ENCODE results near the gene YWHAE.
"Not testable (repeated sequence)": the region's sequence is repeated elsewhere in the genome, so short reads cannot be mapped to it uniquely, and the experiment has no call there.

YWHAE gene

DNA sequence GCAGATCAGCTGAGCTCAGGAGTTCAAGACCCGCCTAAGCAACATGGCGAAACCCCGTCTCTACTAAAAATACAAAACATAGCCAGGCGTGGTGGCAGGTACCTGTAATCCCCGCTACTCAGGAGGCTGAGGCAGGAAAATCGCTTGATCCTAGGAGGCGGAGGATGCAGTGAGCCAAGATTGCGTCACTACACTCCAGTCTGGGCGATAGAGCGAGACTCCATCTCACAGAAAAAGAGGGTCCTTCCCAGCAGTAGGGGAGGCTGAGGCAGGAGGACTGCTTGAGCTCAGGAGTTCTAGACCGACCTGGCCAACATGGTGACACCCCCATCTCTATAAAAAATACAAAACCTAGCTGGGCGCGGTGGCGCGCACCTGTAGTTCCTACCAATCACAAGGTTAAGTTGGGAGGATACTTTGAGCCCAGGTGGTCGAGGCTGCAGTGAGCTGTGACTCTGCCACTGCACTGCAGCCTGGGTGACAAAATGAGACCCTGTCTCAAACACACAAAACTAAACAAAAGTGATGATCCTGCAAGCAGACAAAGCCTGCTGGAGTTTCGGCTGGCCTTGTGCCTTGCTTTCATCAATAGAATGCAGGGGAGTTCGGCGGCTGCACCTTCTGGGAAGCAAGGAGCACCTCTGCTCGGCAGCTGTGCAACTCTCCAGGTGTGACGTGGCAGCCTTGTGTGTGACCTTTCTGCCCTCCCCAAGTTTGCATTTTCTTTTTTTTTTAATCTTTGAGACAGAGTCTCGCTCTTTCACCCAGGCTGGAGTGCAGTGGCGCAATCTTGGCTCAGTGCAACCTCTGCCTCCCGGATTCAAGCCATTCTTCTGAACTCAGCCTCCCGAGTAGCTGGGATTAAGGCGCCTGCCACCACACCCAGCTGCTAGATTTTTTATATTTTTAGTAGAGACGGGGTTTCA, 12.4 kb upstream of the YWHAE start:
- no peak for DNase-seq

DNA sequence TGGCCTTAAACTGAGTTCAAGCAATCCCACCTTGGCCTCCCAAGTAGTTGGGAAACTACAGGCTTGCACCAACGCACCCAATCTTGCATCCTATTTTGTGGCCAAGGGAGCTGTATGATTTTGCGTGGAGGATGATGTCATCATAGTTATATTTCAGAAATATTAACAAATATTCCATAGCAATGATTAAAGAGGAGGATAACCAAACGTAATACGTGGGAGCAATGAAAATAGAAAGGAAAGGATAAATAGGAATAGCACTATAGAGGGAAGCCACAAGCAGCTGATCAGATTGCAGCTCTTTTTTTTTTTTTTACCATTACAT, 2.2 kb upstream of the YWHAE start:
- DNase-seq: no peak

DNA sequence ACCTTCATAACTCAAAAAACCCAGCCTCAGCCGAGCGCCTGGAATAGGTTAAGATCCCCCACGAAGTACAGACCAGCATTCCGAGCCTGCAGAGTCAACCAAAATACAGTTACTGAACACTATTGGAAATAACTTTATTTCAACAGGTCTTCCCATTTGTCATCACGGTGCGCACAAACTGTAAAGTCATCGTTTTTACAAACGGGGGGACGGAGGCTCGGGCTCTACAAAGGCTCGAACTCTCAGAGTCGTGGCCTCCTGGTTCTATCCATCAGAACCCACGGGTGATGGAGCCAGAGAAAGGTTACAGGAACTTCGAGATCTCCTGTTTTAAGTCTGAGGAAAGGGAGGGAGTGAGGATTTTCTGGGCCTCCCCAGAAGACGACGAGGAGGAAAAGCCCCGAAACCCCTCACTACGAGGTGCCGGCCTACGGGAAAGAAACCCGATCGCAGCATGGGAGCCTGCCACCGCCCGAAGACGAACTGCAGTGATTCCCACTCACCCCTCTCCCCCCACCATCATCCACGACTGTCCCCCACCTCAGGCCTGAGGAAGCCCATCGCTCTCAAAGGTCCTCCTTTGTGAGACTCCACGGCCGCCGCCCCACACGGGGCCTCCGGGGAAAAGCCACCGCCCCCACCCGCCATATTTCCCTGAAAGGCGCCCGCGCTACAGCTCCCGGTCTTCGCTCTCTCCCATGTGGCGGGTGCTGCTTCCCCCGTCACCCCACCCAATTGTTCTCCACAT, 917 bp downstream of the YWHAE start:
- DNase-seq: no peak

DNA sequence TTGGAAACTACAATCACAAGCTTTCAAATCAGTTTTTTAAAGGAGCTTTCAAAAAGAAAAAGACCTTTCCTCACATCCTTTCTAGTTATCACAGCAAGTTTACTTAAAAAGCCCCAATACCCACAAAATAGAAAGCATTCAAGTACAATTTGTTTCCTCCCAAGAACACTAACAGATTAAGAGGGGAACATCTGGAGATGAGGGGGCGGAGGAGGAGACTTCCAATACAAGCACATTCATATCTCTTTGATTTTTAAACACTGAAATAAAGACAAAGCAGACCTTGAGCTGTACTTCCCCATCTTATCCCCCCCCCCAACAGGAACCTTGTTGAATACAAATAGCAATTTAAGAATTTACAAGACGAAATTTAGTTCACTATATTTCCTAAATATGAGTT, 2.0 kb downstream of the YWHAE start:
- no peak for DNase-seq

DNA sequence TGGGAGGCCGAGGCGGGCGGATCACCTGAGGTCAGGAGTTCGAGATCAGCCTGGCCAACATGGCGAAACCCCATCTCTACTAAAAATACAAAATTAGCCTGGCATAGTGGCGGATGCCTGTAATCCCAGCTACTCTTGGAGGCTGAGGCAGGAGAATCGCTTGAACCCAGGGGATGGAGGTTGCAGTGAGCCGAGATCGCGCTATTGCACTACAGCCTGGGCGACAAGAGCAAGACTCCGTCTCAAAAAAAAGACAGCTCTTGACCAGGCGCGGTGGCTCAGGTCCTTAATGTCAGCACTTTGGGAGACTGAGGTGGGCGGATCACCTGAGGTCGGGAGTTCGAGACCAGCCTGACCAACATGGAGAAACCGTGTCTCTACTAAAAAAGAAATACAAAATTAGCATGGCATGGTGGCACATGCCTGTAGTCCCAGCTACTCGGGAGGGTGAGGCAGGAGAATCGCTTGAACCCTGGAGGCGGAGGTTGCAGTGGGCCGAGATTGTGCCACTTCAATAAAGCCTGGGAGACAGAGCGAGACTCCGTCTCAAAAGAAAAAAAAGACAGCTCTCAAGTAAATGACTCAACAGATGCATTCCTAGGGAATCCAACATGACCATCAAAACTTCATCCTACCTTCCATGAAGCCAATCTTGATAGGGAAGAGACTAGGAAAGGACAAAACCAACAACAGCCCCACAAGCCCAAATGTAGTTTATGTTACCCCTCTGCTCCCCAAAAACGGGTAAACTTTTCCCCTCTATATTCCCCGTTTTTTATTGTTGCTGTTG, 4.0 kb downstream of the YWHAE start:
- DNase-seq: not testable (repeated sequence)

DNA sequence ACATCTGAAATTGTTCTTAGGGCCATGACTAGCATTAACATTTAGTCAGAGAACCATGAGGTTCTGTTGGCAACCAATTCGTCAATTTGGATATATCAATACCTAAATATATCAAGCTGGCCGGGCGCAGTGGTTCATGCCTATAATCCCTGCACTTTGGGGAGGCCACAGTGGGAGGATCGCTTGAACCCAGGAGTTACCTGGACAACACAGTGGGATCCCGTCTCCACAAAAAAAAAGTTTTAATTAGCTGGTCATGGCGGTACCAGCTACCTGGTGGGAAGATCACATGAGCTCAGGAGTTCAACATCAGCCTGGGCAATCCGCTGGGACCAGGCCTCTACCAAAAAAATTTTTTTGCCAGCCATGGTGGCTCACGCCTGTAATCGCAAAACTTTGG, 8.4 kb downstream of the YWHAE start:
- no peak for DNase-seq

DNA sequence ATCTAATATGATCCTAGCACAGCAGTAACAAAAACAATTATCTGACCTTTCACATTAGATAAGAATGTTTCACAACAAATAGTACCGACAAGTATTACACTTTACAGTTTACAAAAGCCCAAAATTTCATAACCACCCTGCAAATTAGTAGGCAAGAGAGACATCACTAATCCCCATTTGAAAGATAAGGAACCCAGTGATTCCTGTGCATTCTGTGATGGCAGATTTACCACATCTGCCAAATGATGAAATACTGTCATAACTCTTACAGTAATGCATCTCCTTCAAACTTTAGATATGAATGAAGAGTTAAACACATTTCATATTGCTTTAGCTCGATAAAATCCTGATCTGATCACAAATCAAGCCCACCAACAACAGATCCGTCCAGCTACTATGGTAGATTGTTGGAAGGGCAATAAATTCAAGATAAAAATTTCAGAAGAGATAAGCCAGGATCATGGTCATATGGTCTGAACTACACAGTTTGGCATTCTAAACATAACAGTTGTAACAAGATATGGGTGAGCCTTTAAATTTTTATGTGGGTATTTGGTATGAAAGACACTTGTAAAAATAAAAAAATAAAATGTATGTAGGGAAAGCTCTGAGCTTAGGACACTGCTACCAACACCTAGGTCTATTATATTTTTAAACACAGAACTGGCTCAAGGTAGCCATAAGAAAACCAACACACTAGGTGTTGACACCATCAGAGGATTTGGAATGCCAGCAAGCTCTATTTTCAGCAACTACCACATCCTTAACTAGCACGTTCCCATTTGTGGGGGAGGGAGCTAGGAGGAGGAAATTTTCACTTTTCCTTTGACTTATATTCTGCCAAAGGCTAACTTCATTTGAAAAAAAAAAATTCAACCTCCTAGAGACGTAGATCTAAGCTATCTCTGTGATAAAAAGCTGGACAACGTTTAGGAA, 9.3 kb downstream of the YWHAE start:
- no peak for DNase-seq

DNA sequence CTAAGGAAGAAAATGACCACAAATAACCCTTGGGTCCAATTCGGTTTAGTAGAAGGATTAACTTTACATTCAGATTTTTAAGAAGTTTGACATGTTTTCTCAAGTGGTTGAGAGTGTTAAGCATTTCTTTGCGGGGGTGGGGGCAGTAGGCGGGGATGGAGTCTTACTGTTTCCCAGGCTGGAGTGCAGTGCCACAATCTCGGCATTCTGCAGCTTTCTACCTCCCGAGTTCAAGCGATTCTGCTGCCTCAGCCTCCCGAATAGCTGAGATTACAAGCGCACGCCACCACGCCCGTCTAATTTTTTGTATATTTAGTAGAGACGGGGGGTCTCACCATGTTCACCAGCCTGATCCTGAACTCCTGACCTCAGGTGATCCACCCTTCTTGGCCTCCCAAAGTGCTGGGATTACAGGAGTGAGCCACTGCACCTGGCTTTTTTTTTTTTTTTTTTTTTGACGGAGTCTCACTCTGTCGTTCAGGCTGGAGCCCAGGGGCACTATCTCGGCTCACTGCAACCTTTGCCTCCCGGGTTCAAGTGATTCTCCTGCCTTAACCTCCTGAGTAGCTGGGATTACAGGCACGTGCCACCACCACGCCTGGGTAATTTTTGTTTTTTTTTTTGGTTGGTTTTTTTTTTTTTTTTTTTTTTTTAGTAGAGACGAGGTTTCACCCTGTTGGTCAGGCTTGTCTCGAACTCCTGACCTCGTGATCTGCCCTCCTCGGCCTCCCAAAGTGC, 12.4 kb downstream of the YWHAE start:
- DNase-seq: not testable (repeated sequence)

DNA sequence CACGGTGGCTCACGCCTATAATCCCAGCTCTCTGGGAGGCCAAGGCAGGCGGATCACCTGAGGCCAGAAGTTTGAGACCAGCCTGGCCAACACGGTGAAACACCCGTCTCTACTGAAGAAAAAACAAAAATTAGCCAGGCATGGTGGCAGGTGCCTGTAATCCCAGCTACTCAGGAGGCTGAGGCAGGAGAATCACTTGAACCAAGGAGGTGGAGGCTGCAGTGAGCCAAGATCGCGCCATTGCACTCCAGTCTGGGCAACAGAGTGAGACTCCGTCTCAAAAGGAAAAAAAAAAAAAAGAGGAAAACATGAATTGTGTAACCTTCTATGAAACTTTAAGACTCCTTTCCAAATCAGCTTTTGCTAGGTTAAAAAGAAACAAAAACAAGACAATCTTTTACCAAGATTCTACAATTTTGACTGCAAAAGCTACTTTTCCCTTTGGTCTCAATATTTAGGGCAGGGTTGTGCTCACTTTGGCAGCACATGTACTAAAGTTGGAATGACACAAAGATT, 13.3 kb downstream of the YWHAE start:
- DNase-seq: not testable (repeated sequence)

DNA sequence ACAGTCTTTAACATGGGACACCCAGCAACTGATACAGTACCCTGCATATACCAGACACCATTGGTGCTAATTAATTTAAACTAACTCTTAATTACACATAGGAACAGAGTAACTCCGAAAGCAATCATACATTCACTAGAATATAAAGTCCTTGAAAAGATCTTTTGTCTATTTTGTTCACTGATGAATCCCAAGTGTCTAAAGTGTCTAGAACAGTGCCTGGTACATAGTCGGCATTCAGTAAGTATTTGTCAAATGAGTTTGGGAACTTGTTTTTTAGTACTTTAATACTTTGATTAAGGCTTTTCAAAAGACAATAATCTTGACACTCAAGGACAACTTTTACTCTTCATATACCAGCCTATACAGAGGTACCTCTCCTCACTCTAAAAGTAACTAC, 13.8 kb downstream of the YWHAE start:
- no peak for DNase-seq

DNA sequence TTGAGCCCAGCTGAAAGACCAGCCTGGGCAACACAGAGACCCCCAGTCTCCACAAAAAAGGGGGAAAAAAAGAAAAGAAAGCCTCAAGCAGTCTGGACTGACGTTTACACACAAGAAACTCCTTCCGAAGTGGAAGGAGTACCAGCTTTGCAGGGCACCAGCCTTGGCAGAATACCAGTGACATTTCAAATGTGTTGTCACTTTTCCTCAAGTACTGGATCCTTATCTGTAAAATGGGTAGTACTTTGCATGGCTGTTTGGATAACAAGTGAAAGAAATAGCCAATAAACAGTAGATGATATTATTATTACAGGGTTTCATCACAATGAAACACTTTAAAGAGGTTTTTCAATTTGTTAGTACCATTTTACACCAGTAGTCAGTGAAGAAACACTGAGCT, 14.2 kb downstream of the YWHAE start:
- no peak for DNase-seq

DNA sequence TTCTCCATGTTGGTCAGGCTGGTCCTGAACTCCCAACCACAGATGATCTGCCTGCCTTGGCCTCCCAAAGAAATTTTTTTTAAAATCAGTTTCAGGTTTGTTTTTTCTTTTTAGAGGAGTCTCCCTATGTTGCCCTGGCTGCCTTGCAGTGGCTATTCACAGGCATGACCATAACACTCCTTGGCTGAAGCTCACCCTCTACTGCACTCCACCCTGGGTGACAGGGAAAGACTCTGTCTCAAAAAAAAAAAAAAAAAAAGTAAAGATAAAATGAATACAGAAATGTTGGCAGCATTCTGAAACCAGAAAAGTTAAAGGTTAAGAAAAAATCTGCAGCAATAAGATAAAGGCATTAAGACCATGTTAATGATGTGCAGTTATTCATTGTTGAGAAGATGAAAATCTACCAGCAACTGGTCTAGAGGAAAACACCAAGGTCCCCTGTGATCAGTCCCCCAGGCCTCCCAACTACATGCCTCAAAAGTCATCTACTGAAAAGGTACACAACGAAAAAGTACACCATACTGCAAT, 15.1 kb downstream of the YWHAE start:
- DNase-seq: no peak

DNA sequence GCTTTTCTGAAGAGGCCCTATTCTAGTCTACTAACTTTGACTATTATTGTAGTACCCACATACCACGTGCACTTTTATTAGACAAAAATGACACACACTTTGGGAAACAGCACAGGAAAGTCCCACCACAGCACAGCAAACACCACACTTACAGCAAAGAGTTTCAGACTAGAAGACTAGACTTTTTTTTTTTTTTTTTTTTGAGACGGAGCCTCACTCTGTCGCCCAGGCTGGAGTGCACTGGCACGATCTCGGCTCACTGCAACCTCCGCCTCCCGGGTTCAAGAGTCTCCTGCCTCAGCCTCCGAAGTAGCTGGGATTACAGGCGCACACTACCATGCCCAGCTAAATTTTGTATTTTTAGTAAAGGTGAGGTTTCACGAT, 20.1 kb downstream of the YWHAE start:
- DNase-seq: no peak

DNA sequence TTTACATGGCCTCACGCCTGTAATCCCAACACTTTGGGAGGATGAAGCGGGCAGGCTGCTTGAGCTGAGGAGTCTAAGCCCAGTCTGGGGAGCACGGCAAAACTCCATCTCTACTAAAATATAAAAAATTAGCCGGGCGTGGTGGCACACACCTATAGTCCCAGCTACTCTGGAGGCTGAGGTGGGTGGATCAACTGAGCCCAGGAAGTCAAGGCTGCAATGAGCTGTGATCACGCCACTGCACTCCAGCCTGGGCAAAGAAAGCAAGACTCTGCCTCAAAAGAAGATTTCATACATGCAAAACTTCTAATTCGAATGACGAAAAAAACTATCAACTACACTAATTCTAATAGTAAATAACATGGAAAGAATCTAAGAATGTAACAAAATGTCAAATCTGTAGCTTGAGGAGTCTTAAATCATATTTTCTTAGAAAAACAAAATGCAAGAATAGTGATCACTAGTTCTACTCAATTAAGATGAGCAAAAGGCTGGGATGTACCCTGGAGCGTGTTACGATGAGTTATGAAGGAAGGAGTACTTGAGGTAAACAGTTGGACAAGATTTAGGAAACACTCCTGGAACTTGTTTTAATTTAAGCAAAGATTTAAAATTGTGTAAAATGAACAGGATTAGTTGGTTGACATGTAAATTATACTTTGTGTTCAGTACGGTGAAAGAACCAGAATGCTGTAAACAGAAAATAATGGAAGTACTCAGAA, 20.7 kb downstream of the YWHAE start:
- DNase-seq: no peak

DNA sequence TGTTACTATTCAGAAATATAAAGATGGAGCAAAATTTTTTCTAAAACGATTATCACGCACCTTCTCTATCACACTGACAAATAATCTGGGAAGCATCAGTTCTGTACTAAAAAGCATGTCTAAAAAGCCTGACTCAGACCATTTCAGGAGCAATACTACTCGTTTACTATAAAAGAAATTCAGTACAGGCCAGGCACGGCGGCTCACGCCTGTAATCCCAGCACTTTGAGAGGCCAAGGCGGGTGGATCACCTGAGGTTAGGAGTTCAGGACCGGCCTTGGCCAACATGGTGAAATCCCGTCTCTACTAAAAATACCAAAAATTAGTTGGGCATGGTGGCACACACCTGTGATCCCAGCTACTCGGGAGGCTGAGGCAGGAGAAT, 21.6 kb downstream of the YWHAE start:
- not testable (repeated sequence) for DNase-seq

DNA sequence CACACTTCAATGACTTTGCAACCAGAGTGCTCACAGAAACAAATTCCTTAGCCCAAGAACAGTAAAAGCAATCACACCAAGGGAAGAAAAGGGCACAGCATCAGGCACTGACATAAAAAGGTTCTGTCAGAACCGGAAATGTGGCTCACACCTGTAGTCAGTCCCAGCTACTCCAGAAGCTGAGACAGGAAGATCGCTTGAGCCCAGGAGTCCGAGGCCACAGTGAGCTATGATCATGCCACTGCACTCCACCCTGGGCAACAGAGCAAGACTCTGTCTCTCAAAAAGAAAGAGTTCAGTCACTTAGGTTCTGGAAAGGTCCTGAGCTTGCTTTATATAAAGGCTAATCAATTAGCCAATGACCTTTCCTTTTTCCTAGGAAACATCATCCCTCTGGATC, 22.7 kb downstream of the YWHAE start:
- no peak for DNase-seq

DNA sequence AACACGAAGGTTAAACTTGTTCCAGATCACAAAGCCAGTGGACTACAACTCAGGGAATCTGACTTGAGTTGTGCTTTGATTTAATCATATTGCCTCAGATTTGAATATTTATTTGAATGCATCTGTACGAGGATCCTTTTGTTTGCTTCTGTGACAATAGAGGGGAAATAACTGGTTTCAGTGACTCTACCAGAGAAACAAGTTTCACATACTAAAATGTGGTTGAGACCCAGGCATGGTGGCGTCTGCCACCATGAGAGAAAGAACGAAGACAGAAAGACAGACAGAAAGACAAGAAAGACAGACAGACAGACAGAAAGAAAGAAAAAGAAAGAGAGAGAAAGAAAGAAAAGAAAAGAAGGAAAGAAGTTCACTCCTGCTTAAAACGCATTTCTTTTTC, 24.0 kb downstream of the YWHAE start:
- no peak for DNase-seq

DNA sequence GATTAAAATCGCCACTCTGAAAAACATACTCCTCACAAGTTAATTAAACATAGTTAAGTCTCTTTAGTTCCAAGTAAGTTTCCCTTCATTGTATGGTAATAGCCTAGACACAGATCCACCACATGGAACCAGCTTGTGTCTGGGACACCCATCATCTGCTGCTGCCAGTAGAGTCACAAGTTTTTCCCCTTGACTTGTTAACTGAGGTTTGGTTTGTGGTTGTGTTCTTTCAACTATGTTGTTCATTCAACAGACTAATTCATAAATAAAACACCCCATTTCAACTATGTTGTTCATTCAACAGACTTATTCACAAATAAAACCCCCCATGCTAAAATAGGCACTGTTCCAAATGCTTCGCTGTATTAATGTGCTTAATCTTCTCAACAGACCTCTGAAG, 24.4 kb downstream of the YWHAE start:
- no peak for DNase-seq

DNA sequence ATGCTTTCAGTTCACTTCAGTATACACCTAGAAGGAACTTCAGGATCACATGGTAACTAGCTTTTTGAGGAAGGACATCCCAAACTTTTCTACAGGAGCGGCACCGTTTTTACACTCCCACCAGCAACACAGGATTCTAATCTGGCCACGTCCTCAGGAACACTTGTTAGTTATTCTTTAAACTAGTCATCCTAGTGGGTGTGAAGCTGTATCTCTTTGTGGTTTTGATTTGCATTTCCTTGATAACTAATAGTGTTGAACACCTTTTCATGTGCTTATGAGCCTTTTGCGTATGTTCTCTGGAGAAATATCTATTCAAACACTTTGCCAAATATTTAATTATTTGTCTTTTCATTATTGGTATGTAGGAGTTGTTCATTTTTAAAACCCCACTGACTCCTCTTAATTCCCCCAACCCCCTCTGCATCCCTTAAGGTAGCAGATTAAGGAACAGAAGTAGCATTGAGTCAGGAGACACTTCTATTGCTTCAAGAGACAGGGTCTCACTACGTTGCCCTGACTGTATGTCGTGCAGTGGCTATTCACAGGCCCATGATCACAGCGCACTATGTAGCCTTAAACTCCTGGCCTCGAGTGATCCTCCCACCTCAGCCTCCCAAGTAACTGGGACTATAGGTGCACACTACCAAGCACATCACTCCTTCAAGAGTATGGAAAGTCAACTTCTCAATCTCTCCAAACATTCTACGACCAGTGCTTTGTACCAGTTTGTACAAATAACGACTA, 25.4 kb downstream of the YWHAE start:
- DNase-seq: no peak

DNA sequence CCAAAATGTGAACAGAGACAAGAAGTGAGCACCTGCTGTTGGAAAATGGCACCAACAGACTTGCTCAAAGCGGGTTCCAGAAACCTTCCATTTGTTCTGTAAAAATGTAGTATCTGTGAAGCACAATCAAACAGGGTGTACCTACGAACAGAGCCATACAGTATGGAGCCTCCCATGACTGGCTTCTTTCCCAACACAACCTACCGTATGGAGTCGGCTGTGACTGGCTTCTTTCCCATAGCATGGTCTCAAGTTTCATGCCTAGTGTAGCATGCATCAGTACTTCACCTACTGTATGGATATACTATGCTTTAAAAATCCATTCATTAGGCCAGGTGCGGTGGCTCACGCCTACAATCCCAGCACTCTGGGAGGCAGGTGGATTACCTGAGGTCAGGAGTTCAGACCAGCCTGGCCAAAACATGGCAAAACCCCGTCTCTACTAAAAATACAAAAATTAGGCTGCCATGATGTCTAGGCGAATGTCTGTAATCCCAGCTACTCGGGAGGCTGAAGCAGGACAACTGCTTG, 26.2 kb downstream of the YWHAE start:
- DNase-seq: no peak

Measured in NCI-H345 (cell line).